OCI-LY3 (cell line): ENCODE measurements around the gene POLRMT.

Experiments
- CTCF ChIP-seq: fragments of 200-600, 300-600 bp; sonication (generic); IDR thresholded peaks from 2 replicates; pipeline ENCODE4 v1.5.1; 2014; ENCODE audit warnings: antibody characterized with exemption, low read length, low read depth
- EZH2phosphoT487 ChIP-seq: fragments of 200-600 bp; shearing (Covaris generic); IDR thresholded peaks from 2 replicates; pipeline ENCODE4 v1.6.1; 2018; ENCODE audit warnings: antibody characterized with exemption, mixed run types, low read depth

GRCh38 chr19:615619-616018, 17.7 kb downstream of the POLRMT start:
- TF ChIP-seq CTCF (no peak), EZH2phosphoT487 (no peak)
